GM21526 (cell line): ENCODE data around the gene PCBP4.

Experiments used
- ATAC-seq: cut with Tn5 transposase; IDR thresholded peaks from one replicate; pipeline ENCODE4 v1.9.1; 2021; ENCODE audit warnings: moderate library complexity; ENCODE audit not compliant: unreplicated experiment, low FRiP score

Gene PCBP4

DNA sequence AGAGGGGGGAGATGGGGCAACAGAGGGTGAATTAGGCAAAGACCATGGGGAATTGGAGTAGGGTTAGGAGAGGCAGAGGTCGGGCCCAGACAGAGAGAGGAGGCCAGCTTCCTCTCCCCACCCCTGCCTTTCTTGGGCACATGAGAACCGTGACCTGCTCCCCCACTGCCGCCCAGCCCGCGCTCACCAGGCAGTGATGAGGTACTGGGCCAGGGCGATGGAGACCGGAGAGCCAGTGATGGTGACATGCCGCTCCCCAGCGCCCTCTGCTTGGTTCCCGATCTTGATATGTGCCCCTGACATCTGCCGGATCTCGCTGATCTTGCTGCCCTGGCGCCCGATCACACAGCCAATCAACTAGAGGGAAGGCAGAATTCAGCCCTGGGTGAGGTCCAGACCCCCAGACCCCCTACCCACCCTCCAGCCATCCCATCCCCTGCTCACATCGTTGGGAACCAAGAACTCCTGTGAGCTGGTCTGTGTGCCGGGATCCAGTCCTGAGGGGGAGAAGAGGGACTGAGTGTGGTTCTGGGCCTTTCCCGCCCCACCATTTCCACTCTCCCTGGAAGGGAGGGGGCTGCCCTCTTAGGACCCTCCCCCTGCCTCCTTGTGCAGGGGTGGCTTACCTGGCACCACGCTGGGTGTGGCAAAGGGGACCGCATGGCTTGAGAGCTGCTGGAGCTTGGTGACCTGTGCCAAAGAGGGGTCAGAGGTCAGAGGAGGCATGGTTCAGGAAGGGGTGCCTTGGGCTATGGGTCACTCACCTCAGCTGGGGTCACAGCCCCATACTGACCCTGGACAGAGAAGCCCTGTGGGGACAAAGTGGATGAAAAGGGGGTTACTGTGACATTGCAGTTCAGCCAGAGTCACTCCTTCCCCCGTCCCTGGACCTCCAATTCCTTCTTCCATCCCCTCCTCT lies 8.4 kb downstream of the PCBP4 start:
- ATAC-seq = no peak

DNA sequence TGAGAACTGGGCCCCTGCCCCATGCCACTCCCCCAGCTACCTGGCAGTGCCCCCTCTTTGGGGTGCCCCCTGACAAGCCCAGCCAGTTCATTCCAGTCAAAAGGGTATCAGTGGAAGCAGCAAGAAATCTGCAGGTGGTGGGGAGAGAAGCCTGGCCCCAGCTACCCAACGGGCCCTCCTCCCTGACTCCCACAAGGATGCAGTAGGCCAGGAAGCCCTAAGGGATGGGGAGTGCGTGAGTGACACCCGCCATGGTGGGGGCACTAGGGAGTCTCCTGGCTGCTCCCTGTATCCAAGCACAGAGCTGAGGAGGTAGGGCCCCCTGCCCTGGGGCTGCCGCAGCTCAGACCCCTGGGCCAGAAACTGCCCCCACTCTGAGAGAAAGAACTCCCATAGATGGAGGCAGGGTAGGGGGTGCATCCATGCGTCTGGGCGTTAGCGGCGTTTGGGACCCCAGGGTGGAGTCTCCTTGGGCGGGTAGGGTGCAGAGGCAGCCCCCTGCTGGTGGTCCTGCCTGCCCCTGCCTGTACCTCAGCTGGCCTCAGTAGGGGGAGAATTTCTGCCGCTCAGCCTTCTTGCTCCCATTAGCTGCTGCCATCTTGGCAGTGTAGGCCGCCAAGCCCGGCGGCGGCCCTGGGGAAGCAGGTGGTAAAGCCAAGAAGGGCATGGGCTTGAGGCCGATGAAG lies 9.6 kb downstream of the PCBP4 start:
- ATAC-seq = no peak

DNA sequence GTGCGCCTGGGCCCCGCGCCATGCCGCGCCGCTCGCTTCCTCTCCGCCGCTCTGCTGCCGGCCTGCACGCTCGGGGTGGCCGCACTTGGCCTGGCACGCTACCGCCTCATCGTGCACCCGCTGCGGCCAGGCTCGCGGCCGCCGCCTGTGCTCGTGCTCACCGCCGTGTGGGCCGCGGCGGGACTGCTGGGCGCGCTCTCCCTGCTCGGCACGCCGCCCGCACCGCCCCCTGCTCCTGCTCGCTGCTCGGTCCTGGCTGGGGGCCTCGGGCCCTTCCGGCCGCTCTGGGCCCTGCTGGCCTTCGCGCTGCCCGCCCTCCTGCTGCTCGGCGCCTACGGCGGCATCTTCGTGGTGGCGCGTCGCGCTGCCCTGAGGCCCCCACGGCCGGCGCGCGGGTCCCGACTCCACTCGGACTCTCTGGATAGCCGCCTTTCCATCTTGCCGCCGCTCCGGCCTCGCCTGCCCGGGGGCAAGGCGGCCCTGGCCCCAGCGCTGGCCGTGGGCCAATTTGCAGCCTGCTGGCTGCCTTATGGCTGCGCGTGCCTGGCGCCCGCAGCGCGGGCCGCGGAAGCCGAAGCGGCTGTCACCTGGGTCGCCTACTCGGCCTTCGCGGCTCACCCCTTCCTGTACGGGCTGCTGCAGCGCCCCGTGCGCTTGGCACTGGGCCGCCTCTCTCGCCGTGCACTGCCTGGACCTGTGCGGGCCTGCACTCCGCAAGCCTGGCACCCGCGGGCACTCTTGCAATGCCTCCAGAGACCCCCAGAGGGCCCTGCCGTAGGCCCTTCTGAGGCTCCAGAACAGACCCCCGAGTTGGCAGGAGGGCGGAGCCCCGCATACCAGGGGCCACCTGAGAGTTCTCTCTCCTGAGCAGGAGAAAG lies 11.1 kb downstream of the PCBP4 start:
- no peak for ATAC-seq

DNA sequence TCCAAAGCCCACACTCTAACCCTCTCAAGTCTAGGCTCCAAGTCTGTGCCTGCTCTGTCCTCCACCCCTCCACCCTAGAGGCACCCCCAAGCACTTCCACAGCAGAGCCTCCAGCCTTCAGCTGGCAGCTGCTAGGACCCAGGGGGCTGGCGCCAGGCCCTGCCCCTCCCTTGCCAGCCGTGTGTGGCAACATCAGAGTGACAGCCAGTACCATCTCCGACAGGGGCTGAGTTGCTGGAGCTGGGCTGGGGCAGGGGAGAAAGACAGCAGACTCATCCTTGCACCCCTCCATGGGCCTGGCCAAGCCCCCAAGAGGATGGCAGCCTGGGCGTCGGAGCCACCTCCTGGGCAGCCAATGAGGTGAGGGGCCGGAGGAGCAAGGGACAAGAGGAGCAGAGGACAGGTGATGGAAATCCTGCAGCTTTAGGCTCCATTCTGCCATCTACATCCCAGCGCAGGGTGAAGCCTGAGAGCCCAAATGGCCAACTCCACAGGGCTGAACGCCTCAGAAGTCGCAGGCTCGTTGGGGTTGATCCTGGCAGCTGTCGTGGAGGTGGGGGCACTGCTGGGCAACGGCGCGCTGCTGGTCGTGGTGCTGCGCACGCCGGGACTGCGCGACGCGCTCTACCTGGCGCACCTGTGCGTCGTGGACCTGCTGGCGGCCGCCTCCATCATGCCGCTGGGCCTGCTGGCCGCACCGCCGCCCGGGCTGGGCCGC lies 11.9 kb downstream of the PCBP4 start, which contains the start of gene GPR62:
Gene GPR62, plus strand, starts transcription at position 207 of the 718 bp plus-strand sequence. Its CDS starts 272 bp downstream, at position 479.
- ATAC-seq = no peak

DNA sequence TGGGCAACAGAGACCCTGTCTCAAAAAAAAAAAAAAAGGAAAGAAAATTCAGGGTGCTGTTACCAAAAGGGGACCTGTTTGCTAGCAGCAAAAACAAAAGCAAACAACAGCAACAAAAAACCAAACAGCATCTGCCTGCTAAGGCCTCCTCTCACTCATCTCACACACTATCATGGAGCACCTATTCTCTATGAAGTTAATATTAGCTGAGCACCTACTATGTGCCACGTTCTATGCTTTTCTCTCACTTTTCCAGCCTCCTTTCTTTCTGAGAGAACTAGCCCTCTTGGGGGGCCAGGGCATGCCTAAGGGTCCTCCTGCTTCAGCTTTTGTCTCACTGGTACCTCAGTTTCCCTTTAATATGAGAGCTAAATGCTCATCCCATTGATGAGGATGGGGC lies 12.5 kb downstream of the PCBP4 start:
- ATAC-seq = no peak

DNA sequence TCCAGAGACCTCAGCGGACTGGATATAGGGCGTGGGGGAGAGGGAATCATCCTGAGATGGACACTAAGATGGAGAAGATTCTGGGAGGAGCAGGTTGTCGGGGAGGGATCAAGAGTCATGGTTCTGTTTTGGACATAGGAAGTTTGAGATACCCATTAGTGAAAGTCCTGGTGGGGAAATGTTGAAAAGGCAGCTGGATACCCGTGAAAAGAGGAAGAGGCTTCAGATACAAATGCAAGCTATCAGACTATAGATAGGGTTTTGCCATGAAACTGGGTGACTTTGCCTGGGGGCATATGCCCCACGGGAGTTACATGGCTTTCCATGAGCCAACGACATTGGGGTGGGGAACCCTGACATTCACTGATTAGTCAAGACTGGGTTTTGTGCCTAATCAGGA lies 13.1 kb downstream of the PCBP4 start:
- ATAC-seq = no peak

DNA sequence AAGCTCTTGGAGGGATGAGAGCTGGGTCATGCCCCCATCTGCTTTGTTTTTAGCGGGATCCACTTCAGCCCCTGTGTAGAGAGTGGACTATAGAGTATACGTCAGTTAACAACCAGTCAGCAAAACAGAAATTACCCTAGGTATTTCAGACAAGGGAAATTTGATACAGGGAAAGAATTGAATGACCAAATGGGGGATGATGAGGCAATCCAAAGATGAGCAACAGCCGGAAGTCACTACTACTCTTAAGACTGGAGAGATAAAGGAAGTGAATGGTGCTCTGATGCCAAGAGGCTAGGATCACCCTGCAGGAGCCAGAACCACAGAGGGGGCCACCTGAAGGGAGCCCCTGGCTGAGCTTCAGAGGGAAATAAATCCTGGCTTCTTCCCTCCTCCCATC lies 13.8 kb downstream of the PCBP4 start:
- ATAC-seq = no peak

DNA sequence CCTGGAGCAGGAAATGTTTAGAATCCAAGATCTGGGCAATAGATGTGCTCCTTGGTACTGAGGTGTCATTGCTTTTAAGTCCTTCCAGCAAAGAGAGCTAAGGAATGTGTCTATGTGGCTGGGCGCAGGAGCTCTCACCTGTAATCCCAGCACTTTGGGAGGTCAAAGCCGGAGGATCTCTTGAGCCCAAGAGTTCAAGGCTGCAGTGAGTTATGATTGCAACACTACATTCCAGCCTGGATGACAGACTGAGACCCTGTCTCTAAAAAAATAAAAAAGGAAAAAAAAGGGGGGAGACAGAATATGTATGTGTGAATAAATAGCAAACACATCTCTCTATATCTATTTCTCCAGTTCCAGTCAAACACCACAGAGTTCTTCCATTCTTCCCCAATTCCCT lies 16.4 kb downstream of the PCBP4 start:
- ATAC-seq = no peak

DNA sequence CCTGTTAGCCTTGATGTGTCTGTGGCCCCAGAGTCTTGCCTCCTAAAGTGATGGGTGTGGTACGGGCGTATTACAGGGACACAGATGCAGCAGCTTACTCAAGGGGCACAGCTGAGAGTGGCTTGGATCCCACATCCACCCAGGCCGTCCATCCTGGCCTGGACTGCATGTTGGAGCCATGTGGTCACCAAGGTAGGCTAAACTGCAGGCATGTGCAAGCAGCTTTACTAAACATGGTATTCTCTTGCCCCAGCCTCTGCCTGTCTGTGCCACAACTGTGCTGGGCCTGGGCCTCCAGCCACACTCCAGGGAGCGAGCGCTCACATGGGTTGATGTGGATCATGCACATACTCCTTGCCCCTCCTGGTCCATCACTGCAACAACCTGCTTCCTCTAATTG lies 18.1 kb downstream of the PCBP4 start:
- ATAC-seq = no peak

DNA sequence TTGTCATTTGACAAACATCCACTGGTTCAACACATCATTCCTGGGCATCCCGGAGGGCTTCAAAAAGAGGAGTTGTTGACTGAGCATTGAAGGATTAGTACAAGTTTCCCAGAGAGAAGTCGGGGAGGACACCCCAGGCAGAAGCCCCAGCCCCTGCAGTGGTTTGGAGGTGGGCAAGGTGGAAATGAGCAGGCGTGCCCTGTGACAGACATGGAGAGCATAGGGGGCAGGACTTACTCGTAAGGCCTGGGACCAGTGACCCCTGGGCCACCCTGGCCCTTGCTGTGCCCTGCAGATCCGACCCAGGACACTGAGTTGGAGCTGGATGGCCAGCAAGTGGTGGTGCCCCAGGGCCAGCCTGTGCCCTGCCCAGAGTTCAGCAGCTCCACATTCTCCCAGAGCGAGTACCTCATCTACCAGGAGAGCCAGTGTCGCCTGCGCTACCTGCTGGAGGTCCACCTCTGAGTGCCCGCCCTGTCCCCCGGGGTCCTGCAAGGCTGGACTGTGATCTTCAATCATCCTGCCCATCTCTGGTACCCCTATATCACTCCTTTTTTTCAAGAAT lies 19.2 kb downstream of the PCBP4 start:
- ATAC-seq = no peak

DNA sequence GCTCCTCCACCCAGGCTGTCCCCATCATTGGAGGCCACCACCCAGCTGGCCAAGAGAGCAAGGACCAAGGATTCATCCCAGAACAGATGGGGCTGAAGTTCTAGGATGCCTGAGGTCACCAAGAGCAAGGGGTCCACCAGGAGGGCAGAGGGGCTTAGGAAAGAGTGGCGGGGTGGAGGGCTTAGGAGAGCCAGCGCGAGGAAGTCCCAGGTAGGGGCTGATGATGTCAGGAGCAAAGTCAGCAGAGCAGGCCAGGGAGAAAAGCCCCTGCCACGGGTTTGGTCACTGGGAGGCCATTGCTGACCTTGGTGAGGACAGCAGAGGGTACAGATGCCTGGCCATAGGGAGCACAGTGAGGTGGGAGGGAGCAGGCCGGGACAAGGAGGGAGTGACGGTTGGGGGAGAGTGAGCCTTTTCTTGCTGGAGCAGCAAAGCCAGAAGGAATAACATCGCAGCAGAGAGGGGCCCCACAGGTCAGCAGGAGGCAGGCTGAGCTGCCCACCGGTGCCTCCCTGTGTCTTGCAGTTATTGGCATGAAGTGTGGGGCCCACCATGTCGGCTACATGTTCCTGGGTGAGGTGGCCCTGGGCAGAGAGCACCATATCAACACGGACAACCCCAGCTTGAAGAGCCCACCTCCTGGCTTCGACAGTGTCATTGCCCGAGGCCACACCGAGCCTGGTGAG lies 19.9 kb downstream of the PCBP4 start:
- no peak for ATAC-seq

DNA sequence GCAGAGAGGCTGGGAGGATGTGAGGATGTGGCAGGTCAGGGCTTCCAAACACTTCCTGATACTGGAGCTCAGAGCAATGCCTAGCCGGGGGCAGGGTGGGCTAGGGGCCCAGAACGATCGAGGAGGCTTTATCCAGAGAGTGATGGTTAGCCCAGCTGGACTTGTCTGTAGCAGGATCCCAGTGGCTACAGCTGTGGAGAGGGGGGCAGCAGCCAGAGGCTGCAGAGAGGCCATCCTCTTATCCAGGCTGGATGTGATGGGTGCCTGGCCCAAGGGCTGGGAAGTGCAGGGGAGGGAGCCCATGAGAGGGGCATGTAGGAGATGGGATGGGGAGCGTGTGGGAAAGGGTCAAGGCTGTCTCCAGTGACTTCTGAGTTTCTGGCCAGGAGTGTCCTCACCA lies 20.5 kb downstream of the PCBP4 start:
- no peak for ATAC-seq

DNA sequence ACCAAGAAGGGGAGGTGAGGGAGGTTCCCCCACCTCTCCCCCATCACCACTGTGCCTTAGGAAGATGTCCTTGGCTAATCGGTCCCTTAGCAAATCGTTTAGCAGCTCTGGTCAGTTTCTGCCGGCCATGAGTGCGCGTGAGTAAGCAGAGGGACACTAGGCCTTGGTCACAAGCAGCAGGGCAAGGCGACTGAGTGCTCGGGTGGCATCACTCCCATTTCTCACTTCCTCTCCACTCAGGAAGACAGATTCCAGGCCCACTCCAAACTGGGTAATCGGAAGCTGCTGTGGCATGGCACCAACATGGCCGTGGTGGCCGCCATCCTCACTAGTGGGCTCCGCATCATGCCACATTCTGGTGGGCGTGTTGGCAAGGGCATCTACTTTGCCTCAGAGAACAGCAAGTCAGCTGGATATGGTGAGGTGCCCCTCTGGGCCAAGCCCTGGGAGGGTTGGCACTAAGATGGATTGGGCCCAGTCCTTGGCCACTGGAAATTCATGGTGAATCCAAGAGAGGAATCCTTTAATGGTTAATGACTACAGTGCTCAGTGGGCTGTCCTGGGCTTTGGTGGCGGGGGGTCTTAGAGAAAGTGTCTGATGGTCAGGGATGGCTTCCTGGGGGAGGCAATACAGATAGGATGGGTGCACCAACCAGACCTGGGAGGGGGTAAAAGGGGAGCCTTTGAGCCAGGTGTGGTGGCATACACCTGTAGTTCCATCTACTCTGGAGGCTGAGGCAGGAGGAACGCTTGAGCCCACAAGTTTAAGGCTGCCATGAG lies 21.1 kb downstream of the PCBP4 start:
- no peak for ATAC-seq

DNA sequence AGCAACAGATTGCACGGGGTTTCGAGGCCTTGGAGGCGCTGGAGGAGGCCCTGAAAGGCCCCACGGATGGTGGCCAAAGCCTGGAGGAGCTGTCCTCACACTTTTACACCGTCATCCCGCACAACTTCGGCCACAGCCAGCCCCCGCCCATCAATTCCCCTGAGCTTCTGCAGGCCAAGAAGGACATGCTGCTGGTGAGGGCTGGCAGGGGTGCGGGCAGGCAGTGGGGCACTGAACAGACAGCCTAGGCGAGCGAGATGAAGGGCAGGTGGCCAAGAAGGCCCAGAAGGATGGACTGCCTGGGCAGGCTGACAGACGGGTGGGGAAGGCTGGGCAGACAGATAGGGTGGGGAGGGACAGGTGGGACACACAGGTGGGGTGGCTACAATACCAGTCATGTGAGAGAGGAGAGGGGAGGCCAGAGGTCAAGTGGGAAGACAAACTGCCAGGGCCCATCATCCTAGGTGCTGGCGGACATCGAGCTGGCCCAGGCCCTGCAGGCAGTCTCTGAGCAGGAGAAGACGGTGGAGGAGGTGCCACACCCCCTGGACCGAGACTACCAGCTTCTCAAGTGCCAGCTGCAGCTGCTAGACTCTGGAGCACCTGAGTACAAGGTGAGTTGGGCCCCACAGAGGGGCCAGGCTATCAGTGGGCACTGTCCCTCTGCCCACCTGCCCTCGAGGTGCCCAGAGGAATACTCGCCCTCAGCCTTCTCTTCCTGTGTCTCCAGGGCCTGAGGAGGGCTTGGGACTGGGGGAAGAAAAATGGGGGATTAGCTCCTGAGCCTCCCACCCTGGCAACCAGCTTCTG lies 22.0 kb downstream of the PCBP4 start:
- no peak for ATAC-seq

DNA sequence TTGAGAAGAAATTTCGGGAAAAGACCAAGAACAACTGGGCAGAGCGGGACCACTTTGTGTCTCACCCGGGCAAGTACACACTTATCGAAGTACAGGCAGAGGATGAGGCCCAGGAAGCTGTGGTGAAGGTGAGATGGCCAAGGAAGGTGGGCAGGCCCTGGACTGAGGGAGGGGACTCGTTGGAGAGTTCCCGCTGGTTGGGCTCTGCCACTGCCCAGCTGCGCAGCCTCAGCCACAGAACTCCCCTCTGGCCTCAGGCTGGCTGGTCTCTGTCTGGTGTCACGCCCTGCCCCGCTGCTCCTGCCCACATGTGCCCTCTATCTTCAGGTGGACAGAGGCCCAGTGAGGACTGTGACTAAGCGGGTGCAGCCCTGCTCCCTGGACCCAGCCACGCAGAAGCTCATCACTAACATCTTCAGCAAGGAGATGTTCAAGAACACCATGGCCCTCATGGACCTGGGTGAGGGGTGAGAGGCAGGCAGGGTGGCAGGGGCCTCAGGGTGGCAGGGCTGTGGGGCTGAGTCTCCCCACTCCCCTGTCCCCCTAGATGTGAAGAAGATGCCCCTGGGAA lies 22.7 kb downstream of the PCBP4 start:
- no peak for ATAC-seq

DNA sequence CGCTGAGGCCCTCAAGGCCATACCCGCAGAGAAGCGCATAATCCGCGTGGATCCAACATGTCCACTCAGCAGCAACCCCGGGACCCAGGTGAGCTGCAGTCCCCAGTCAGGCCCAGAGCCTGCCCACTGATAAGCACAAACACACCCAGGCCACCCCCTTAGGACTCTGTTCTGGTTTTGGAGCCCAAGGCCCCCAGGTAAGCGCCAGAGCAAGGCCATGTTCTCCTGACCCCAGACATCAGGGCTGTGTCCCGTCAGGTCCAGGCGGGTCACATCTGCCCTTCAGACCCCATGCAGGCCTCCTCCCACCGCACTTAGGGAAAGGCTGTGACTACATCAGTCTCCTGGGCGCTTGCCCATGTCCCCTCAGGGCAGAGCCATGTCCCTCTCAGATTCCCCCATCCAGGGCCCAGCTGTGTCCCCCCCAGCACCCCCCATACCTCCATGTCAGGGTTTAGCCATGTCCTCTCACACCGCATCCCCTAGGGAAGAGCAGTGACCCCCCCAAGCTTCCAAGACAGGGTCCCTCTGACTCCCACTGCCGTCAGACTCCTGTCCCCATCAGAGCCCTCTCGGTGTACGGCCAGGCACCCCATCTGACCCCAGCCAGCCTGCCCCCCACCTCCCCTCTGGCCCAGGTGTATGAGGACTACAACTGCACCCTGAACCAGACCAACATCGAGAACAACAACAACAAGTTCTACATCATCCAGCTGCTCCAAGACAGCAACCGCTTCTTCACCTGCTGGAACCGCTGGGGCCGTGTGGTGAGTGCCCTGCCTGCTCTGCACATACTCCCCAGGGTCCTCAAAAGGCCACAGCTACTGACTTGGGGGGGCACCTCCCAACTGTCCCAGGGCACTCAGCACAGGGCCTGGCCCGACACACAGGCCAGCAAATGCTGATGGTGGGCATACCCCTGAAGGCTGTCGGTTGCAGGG lies 23.5 kb downstream of the PCBP4 start:
- ATAC-seq = no peak
